ENCODE data around the gene PRDM7.
"Not testable (repeated sequence)": the region's sequence is repeated elsewhere in the genome, so short reads cannot be mapped to it uniquely, and the experiment has no call there.

Gene PRDM7

GRCh38 chr16:90011508-90011819, 65.7 kb downstream of the PRDM7 start:
- no peak for DNase-seq

GRCh38 chr16:90010676-90011507, 66.2 kb downstream of the PRDM7 start:
- no peak for DNase-seq

DNA sequence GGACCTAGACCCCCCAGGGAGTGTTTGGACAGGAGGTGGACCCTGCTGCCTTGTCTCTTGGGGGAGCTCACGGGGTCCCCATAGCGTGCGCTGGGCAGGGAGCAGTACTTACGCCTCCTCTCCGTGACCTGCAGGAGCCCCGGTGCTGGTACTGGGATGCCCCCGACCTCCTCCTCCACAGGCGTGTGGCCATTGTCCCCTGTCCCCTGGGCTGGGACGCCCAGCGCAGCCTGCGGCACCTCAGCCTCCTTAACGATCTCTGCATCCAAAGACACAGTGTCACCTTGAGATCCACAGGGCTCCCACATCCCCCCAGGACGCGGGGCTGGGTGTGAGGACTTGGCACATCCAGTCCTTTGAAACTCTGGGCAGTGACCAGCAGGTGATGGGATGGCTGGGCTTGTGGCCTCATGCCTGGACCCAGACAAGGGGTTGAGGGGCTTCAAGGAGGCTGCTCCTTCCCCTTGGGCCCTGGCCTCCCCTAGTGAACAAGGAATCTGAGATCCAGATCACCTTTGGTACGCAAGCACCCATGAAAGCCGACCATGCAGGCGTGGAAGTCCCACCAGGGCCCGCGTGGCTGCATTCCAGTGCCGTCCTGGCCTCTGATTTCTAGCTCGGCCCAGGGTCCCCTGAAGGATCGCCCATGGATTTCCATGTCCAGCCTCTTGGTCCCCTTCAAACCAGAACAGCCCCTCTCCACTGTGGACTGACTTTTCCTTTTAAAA, 67.8 kb downstream of the PRDM7 start:
- DNase-seq: no peak

DNA sequence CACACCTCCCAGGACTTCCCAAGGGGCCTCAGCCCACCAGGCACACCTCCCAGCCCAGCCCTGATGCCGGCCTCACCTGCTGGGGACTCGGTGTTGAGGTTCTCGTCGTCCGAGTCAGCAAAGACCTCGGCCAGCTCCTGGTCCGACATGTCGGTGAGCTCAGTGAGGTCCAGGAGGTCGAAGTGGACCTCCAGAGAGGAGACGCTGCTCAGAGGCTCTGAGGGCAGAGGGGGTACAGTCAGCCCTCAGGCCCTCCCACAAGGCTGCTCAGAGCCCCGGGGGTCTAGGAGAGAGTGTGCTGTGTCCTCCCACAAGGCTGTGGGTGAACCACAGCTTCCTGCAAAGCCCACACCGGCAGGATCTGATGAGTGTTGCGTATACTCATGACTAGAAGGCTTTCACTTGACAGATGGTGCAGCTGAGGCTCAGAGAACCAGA, 68.4 kb downstream of the PRDM7 start:
- no peak for DNase-seq

- not testable (repeated sequence) for DNase-seq
These were observed 69.4 kb downstream of the PRDM7 start for GRCh38 chr16:90007635-90008234.

- DNase-seq: no peak
These were observed 70.1 kb downstream of the PRDM7 start for GRCh38 chr16:90007015-90007414.
